Liver (tissue), 9 donors: ENCODE results near the gene FMN1. TPM values are rescaled to one million over a fixed set of nuclear protein-coding genes. Genes with fewer than 3 reads are reported as not detected.

Experiments
- DNase-seq: peaks from one replicate; pipeline ENCODE4 v3.0.0-alpha.2; 2017; ENCODE audit warnings: low spot score
- H3K27ac ChIP-seq, 2 donors: one replicate each; pipeline ENCODE4 v1.7.0; 2013; ENCODE audit warnings: inconsistent platforms in 2 of 2, low read length in 2 of 2, control low read depth in 1 of 2, low read depth in 1 of 2, mild to moderate bottlenecking in 1 of 2
- H3K27me3 ChIP-seq, 4 donors: one replicate each; pipeline versions ENCODE4 v1.6.1 to v1.7.0; 2013; ENCODE audit warnings: low read length in 3 of 4, inconsistent platforms in 1 of 4, mild to moderate bottlenecking in 1 of 4, moderate library complexity in 1 of 4; ENCODE audit not compliant: control insufficient read depth in 4 of 4, insufficient read depth in 4 of 4
- H3K36me3 ChIP-seq, 4 donors: one replicate each; pipeline versions ENCODE4 v1.6.1 to v1.7.0; 2013; ENCODE audit warnings: low read length in 3 of 4, mild to moderate bottlenecking in 3 of 4, low read depth in 1 of 4, moderate library complexity in 1 of 4; ENCODE audit not compliant: control insufficient read depth in 4 of 4, insufficient read depth in 3 of 4
- H3K4me1 ChIP-seq, 4 donors: one replicate each; pipeline versions ENCODE4 v1.6.1 to v1.7.0; 2013; ENCODE audit warnings: low read length in 3 of 4, mild to moderate bottlenecking in 3 of 4, moderate library complexity in 1 of 4; ENCODE audit not compliant: control insufficient read depth in 4 of 4, insufficient read depth in 4 of 4
- H3K4me3 ChIP-seq, 3 donors: one replicate each; pipeline versions ENCODE4 v1.6.1 to v1.7.0; 2013; ENCODE audit warnings: low read length in 3 of 3, control low read depth in 1 of 3, low read depth in 1 of 3, mild to moderate bottlenecking in 1 of 3
- H3K9ac ChIP-seq, 2 donors: one replicate each; pipeline ENCODE4 v1.7.0; 2013; ENCODE audit warnings: low read length in 2 of 2, mild to moderate bottlenecking in 2 of 2, moderate library complexity in 2 of 2, control low read depth in 1 of 2, low read depth in 1 of 2
- H3K9me3 ChIP-seq, 4 donors: one replicate each; pipeline versions ENCODE4 v1.6.1 to v1.7.0; 2013; ENCODE audit warnings: low read length in 3 of 4; ENCODE audit not compliant: control insufficient read depth in 4 of 4
- ATF3 ChIP-seq: IDR thresholded peaks from 2 replicates; pipeline ENCODE4 v1.6.1; 2016; ENCODE audit warnings: antibody characterized with exemption
- CTCF ChIP-seq: fragments of 150-350 bp; IDR thresholded peaks from 2 replicates; pipeline ENCODE4 v1.5.1; 2017; ENCODE audit warnings: improper control_type of control experiment, low read depth, low read length; ENCODE audit not compliant: missing input control
- EGR1 ChIP-seq, 2 donors: IDR thresholded peaks; 2 replicates each; pipeline ENCODE4 v1.6.1; 2016 to 2018; ENCODE audit warnings: antibody characterized with exemption in 2 of 2, low read depth in 2 of 2
- FOXA1 ChIP-seq: IDR thresholded peaks from 2 replicates; pipeline ENCODE4 v1.6.1; 2016; ENCODE audit warnings: antibody characterized with exemption
- FOXA2 ChIP-seq: IDR thresholded peaks from 2 replicates; pipeline ENCODE4 v1.6.1; 2016; ENCODE audit warnings: antibody characterized with exemption
- GABPA ChIP-seq, 2 donors: IDR thresholded peaks in 1 of 2; conservative IDR thresholded peaks in 1 of 2; 2 replicates each; pipeline ENCODE4 v1.6.1; 2016; ENCODE audit warnings: antibody characterized with exemption in 2 of 2, mild to moderate bottlenecking in 1 of 2, moderate library complexity in 1 of 2
- HNF4A ChIP-seq, 2 donors: conservative IDR thresholded peaks; 2 replicates each; pipeline ENCODE4 v1.6.1; 2016; ENCODE audit warnings: antibody characterized with exemption in 2 of 2, mild to moderate bottlenecking in 2 of 2
- HNF4G ChIP-seq: IDR thresholded peaks from 2 replicates; pipeline ENCODE4 v1.6.1; 2016; ENCODE audit warnings: antibody characterized with exemption
- JUND ChIP-seq, 2 donors: IDR thresholded peaks; 2 replicates each; pipeline ENCODE4 v1.6.1; 2016; ENCODE audit warnings: antibody characterized with exemption in 2 of 2
- MAX ChIP-seq: IDR thresholded peaks from 2 replicates; pipeline ENCODE4 v1.6.1; 2016; ENCODE audit warnings: antibody characterized with exemption
- RAD21 ChIP-seq, 2 donors: IDR thresholded peaks; 2 replicates each; pipeline ENCODE4 v1.6.1; 2016; ENCODE audit warnings: antibody characterized with exemption in 2 of 2, mild to moderate bottlenecking in 2 of 2
- RXRA ChIP-seq, 2 donors: IDR thresholded peaks; 2 replicates each; pipeline ENCODE4 v1.6.1; 2017 to 2018; ENCODE audit warnings: antibody characterized with exemption in 2 of 2, mild to moderate bottlenecking in 1 of 2
- SP1 ChIP-seq: IDR thresholded peaks from 2 replicates; pipeline ENCODE4 v1.6.1; 2018; ENCODE audit warnings: antibody characterized with exemption, mild to moderate bottlenecking
- TAF1 ChIP-seq: conservative IDR thresholded peaks from 2 replicates; pipeline ENCODE4 v1.6.1; 2016; ENCODE audit warnings: antibody characterized with exemption, mild to moderate bottlenecking
- YY1 ChIP-seq: IDR thresholded peaks from 2 replicates; pipeline ENCODE4 v1.6.1; 2016; ENCODE audit warnings: antibody characterized with exemption, mild to moderate bottlenecking
- ZBTB33 ChIP-seq: IDR thresholded peaks from 2 replicates; pipeline ENCODE4 v1.6.1; 2016; ENCODE audit warnings: antibody characterized with exemption
- WGBS: extraction: QIAGEN DNeasy Blood & Tissue Kit; methylation state at CpG from one replicate; pipeline ENCODE4 v1.1.7; 2013; 5-methylcytosine and 5-hydroxymethylcytosine counted together
- polyA plus RNA-seq, 2 donors: library from polyadenylated mRNA; stranded (reverse) in 1 of 2; unstranded in 1 of 2; fragments of 200-250 nt in 1 of 2; fragments of >200 nt in 1 of 2; fragmentation: Nextera tagmentation in 1 of 2; extraction: Ambion mirVana in 1 of 2; gene quantifications; one replicate each; pipeline versions ENCODE4 v1.2.1 to v1.2.3, GENCODE V29; 2013 to 2015
- total RNA-seq, 2 donors: library from RNA; depleted of rRNA; stranded (reverse); fragments of >200 nt; gene quantifications; one replicate each; pipeline ENCODE4 v1.2.3, GENCODE V29; 2014
- donor health status: healthy.
- donor health status: healthy.
- donor health status: healthy.
- donor health status: healthy.
- donor health status: healthy.

FMN1 gene
- total and polyA plus RNA-seq, 4 donors, result 0.21 to 5.4 (median 0.53) TPM

GRCh38 chr15:32830241-32830640 is 364.3 kb downstream of the FMN1 start:
- Histone ChIP-seq H3K4me3 (no peak overlapping the region), H3K9ac (no peak overlapping the region), H3K27ac (no peak overlapping the region), H3K36me3 (no peaks in the 10 kb centered on the region), H3K9me3 (no peaks in the 10 kb centered on the region), H3K27me3 (no peaks in the 10 kb centered on the region), H3K4me1 (no peaks in the 10 kb centered on the region)
- no peak for DNase-seq
- TF ChIP-seq RAD21 (IDR thresholded peaks at IDR 0.05) (no peak), MAX (no peak), GABPA (IDR thresholded peaks at IDR 0.05 in 1 of 2, conservative IDR thresholded peaks at IDR 0.05 in 1 of 2) (no peak)
- WGBS, result 87% methylated on average over 1 of the region's 1 CpG

GRCh38 chr15:32829436-32829835 is 365.1 kb downstream of the FMN1 start:
- TF ChIP-seq HNF4A (conservative IDR thresholded peaks at IDR 0.05) (no peak), JUND (IDR thresholded peaks at IDR 0.05) (no peak), HNF4G (no peak), CTCF (no peak)
- no peak for DNase-seq
- Histone ChIP-seq H3K36me3 (no peaks in the 10 kb centered on the region), H3K9me3 (no peaks in the 10 kb centered on the region), H3K27me3 (no peaks in the 10 kb centered on the region), H3K9ac (no peak overlapping the region), H3K27ac (no peak overlapping the region), H3K4me1 (no peaks in the 10 kb centered on the region), H3K4me3 (no peak overlapping the region)
- WGBS, result 93% methylated on average over 2 of the region's 2 CpGs

GRCh38 chr15:32828507-32829186 is 365.9 kb downstream of the FMN1 start:
- WGBS, result 72% methylated on average over 6 of the region's 6 CpGs
- no peaks in the 10 kb centered on the region for H3K9me3 ChIP-seq
- DNase-seq, result no peak
- no peaks in the 10 kb centered on the region for H3K36me3 ChIP-seq
- H3K27me3 ChIP-seq, result no peaks in the 10 kb centered on the region
- no peaks in the 10 kb centered on the region for H3K4me1 ChIP-seq
- H3K27ac ChIP-seq, result no peak overlapping the region
- no peak for TF ChIP-seq GABPA (IDR thresholded peaks at IDR 0.05 in 1 of 2, conservative IDR thresholded peaks at IDR 0.05 in 1 of 2)
- no peak for TF ChIP-seq EGR1 (IDR thresholded peaks at IDR 0.05; ENCODE audit: low read depth in 2 of 2)
- H3K4me3 ChIP-seq, result no peak overlapping the region
- no peak overlapping the region for H3K9ac ChIP-seq

- DNase-seq, result no peak
- Histone ChIP-seq H3K4me3 (no peak overlapping the region), H3K27me3 (no peaks in the 10 kb centered on the region), H3K4me1 (no peaks in the 10 kb centered on the region), H3K36me3 (no peaks in the 10 kb centered on the region), H3K9me3 (no peaks in the 10 kb centered on the region), H3K27ac (no peak overlapping the region), H3K9ac (no peak overlapping the region)
- WGBS, result 88% methylated on average over 5 of the region's 5 CpGs
- no peak for TF ChIP-seq MAX
- TF ChIP-seq HNF4A (conservative IDR thresholded peaks at IDR 0.05), result no peak
- no peak for TF ChIP-seq SP1
- TF ChIP-seq EGR1 (IDR thresholded peaks at IDR 0.05; ENCODE audit: low read depth in 2 of 2), result no peak
- no peak for TF ChIP-seq FOXA1
- TF ChIP-seq RAD21 (IDR thresholded peaks at IDR 0.05), result no peak
- TF ChIP-seq ATF3, result no peak
- no peak for TF ChIP-seq ZBTB33
- TF ChIP-seq FOXA2, result no peak
- no peak for TF ChIP-seq TAF1
- no peak for TF ChIP-seq RXRA (IDR thresholded peaks at IDR 0.05)
- TF ChIP-seq YY1, result no peak
- no peak for TF ChIP-seq HNF4G
Measured at GRCh38 chr15:32826685-32827084, 367.8 kb downstream of the FMN1 start.
